ENCODE measurements around the gene QRFP.

The QRFP gene

DNA sequence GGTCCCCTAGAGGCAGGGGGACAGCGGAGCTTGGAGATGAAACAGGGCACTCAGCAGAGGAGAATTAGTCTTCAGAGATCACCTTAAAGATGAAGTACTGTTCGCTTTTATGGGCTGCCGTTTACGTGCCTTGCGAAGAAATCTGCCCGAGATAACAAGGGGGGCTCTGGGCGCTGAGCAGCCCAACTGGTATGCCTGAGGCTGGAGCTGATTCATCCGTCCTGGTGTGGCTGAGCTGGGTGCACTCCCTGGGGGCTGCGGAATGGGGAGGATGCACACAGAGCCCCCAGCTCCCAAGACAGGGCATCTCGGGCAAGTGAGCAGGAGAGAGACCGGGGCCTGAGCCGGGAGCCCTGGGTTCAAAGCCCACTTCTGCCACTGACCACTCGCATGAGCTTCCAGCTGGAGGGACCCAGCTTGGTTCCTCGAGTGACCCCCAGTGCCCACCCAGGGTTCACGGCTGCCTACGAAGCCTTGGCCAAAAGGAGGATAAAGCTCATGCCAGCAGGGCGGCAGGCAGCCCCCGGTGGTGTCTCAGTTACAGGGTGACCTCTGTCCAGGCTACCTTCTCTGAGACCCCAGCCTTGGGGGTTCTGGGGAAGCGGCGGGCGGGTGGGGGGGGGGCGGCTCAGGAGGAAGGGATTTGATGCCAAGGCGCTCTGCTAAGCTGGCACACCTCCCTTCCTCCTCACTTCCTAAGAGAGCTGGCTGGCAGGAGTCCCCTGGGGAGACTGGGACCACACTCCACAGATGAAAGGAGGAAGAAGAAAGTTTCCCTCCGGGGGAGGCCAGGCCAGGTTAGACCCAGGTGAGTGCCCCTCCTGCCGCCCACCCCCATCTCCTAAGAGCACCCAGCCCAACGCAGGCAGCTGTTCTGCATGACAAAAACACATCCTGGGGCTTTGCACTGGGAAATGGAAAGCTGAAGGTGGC lies 36.8 kb upstream of the QRFP start:
- DNase-seq, result no peak

DNA sequence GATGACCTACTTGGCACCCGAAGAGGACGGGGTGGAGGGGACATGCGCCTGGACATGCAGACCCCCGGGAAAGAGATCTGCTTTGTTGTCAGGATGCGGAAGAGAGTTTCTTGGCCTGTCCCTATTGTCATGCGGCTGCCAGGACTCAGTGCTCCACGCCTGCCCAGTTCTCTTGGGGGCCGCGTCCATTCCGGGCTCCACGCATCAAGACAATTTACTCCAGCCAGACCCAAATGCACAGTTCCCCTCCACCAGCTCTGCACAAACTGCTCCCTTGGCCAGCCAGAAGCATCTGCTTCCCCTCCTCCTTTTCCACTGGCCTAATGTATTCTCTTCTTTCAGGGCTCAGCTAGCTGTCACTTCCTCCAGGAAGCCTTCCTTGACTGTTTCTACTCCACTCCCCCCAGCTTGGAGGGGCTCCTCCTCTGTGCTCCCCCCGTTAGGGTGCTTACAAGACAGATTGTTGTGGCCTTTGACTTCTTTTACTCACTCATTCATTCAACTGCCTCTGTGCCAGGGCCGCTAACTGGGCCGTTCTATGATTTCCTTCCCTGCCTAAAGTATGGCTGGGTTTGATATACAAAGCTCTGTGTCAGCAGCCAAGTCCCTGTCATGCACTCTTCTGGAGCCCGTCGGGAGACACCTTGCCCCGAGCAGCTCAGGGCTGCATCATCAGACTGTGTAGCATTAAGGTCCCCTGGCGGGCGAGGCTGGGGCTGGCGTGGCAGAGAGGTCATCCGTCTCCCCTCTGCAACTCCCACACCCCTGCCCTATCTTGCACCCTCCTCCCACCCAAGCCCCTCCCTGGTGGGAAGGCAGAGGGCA lies 35.9 kb upstream of the QRFP start:
- DNase-seq, result no peak

DNA sequence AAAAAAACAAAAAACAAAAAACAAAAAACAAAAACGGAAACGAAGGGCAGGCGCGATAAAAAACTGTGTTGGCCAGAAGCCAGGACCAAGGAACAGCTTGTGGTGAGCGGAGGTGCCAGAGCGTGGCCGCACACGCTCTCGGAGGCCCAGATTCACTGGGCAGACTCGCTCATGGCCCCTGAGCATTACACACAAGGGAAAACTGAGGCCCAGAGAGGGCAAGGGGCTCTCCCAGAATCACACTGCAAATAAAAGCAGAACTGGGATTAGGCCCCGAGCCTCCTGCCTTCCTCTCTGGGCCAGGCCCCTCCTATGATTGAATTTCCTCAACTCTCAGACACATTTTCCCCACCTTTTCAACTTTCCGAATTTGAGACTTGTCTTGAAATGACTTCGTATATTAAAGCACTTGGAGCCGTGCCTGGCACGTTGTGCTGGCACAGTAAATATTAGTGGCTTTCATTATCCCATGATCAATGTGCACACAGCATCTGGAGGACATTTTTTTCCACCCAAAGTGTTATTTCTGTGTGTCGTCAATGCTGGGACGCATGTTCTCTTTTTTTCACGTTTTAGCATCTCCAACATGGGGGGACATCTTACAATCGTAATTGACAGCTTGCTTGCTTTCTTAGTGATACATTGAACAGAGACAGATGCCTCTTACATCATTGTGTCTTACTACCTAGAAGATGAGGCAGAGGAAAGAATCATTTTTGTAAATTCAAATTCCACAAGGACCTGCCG lies 35.1 kb upstream of the QRFP start:
- no peak for DNase-seq

DNA sequence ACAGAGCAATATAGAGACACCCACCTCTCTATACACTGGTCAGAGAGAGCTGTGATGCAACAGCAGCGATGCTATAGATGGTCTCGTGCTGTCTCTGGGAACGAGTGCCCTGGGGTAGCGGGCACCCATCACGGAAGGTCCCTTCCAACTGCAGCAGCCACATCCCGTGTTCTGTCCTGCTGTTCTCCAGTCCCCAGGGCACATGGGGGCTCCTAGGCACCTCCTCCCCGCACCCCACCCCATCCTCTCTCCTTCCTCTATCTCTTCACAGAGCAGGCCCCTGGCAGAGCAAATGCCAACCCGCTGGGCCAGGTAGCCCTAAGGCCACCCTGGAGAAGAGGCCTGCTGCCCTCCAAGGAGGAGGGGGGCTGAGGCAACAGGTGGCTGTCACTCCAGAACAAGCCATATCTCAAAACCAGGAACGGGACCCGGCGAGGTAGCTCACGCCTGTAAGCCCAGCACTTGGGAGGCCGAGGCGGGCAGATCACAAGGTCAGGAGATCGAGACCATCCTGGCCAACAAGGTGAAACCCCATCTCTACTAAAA lies 34.3 kb upstream of the QRFP start:
- DNase-seq, result no peak

DNA sequence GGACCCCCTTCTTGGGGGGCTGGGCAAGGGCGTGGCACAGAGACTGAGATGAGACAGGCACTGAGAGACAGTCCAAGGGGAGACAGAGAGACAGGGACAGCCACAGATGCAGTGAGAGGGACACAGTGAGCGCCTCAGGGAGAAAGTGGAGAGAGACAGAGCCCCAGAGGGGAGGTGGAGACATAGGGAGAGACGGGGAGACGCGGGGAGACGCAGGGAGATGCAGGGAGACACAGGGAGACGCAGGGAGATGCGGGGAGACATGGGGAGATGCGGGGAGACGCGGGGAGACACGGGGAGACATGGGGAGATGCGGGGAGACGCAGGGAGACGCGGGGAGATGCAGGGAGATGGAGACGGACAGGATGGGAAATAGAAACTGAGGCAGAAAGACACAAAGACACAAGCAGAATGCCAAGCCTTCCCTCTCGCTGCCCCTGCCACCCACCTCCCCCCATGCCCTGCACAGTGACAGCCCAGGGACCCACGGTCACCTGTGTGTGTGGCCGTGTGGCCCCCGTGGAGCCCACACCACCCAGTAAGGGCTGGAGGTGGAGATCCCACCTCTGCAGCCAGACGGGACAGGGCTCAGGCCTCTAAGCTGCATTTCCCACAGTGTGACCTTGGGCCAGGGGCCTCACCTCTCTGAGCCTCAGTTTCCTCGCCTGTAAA lies 33.7 kb upstream of the QRFP start:
- no peak for DNase-seq

DNA sequence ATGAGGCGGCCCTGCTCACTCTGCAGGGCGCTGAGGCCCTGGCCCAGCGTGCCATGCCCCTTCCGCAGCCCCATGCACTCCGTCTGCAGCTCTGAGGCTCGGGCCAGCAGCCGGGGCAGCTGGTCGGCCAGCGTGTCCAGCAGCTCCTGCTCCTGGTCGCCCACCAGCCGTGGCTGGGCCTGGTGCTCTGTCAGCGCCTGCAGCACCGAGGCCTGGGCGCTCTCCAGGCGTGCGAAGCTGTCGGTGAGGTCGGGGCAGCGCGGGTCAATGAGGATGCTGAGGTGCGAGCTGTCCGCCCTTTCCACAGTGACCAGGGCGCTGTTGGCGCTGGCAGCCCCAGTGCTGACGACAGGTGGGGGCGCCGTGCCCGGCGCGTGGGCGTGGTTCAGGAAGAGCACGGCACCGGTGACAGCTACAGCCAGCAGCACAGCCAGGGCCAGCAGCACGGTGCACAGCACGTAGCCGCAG lies 33.0 kb upstream of the QRFP start:
- no peak for DNase-seq

DNA sequence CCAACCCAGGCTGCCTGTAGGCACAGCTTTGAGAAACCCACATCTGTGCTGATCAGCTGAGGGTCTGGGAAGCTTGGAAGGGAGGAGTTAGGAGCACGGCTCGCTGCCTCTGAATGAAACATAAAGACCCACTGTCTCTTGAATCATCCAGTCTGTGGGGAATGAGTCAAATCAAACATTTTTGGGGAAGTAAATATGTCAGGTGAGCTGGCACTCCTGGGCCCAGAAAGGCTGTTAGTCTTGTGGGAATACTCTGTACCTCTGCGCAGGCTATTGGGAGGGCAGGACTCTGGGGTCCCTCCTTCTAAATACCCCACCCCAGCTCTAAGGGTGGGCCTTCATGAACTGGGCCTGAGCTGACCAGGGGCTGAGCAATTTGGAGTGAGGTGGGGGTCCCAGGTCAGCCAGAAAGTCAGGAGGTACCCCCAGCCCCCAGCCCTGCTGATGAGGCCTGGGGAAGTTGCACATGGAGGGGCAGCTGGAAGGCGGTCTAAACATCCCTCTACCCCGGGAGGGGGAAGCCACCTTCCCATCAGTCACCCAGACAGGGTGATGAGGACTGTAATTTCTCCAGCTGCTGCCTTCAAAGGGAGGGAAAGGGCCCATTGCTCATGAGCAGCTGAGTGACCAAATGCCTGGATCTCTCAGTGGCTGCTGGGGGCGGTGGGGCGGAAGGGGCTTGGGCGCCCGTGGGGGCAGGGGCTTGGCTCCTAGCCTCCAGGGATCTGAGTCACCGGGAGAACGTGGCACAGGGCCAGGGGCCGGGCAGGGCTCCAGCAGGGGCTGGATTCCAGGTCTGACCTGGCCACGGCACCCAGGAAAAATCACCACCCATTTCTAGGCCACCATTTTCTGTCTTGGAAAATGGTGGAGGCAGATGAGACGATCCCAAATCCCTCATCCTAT lies 31.6 kb upstream of the QRFP start:
- no peak for DNase-seq

DNA sequence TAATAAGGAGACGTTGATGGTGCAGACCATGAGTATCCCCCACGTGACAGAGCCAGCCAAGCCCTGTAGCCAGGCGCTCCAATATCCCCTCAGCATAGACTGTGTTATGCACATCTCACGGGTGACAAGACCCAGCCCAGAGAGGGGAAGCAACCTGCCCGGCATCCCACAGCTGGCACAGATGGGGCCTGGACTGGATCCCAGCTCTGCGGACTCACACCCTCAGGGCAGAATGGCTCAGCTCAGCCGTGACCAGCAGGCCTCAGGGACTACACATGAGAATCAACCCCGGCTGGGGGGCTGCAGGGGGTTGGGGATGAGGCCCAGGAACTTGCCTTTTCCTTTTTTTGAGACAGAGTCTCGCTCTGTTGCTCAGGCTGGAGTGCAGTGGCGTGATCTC lies 30.7 kb upstream of the QRFP start:
- DNase-seq, result no peak

DNA sequence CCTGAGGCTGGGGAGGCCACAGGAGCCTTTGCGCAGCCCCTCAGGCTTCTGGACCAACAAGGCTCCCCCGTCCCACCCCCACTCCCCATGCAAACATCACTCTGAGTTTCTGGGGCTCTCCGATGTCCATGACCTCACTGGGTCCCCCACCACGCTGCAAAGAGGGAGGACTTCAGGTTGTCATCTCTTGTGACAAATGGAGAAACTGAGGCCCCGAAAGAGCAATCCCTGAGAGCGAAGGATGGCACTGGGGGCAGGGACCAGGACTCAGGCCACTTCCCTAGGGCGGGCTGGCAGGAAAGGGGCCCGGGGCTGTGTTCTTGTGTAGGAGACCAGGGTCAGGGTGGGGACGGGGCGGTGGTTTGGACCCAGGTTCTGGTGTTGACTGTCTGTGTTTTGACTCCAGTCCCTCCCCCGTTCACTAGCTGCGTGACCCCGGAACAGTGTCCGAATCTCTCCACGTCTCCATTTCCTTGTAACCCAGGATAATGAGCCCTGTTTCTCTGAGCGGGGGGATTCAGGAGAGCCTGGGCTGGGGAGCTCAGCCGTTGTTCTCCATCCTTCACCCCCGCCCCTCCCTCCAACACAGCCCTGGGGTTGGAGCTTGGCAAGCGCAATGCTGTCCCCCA lies 28.6 kb upstream of the QRFP start:
- DNase-seq, result no peak

DNA sequence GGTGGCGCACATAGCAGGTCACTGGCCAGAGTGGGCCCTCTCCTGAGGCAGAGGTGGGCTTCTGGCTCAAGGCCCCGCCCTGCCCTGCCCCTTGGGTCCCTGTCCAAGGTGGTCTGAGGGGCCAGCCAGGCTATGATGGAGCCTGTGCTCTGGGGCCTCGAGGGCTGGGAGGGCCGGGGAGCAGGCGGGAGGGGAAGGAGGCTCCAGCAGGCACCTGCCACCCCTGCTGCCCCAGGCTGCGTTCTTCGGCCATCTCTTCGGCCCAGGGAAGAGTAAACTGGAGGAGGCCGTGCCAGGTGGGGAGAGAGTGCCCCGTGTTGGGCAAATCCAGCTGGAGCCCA lies 27.8 kb upstream of the QRFP start:
- no peak for DNase-seq

DNA sequence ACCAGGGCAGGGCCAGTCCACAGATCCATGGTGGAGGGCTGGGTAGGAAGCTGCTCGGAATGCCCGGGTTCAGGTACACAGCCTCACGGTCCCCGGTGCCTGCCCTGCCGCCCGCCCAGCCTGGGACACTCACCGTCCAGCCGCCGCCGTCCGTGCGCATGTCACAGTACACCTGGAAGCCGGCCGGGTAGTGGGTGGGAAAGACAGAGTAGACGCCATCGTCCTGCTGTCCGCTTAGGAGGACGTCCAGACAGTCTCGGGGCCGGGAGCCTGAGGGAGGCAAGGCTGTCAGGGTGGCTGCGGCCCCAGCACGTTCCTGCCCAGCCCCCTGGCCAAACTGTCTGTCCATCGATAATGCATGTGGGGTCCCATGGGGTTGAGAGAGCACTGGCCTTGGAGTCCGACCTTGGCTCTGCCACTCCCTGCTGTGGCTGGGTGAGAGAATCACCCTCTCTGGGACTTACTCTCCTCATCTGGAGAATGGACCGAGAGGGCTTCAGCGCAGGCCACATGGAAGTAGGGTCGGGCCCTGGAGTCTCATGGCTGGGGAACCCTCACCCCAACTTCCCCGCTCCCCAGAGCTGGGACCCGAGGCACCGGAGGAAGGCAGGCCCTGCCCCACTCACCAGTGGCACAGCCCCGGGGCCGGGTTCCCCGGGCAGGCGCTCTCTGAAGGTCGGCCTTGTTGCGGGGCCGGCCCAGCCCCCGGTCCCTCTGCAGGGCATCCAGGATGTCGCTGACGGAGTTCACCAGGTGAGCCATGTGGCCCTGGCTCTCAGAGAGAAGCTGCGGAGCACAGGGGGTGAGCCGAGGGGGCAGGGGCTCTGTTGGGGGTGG lies 27.2 kb upstream of the QRFP start:
- DNase-seq, result no peak

DNA sequence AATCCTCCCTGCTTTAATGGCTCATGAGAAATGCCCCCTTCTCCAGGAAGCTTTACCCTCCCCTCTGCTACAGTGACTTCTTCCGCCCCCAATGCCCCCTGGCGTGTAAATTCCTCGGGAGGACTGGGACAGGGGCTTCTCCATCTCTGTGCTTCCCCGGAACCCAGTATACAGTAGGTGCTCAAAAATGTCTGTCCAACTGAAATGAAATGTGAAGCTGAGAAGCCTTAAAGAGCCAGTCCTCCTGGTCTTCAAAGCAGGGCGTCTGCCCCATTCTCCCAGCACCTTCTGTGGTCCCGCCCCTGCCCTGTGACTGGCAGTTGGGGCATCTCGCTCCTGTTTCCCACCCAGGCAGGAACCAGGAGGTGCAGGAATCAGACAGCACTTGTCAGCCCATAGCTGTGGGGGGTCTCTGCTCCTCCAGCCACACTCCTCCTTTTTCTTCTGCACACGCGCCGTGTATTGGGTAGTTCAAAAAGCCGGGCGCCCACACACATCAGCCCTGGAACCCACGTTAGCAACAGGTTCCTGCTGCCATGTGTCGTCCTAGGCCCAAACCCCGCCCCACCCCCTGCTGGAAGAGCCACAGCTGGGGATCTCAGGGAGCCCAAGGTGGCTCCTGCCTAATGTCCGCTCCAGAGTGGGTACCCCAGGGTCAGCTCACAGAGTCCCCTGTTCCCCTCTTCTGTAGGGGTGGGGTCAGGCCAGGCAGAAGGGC lies 26.4 kb upstream of the QRFP start:
- DNase-seq, result no peak

DNA sequence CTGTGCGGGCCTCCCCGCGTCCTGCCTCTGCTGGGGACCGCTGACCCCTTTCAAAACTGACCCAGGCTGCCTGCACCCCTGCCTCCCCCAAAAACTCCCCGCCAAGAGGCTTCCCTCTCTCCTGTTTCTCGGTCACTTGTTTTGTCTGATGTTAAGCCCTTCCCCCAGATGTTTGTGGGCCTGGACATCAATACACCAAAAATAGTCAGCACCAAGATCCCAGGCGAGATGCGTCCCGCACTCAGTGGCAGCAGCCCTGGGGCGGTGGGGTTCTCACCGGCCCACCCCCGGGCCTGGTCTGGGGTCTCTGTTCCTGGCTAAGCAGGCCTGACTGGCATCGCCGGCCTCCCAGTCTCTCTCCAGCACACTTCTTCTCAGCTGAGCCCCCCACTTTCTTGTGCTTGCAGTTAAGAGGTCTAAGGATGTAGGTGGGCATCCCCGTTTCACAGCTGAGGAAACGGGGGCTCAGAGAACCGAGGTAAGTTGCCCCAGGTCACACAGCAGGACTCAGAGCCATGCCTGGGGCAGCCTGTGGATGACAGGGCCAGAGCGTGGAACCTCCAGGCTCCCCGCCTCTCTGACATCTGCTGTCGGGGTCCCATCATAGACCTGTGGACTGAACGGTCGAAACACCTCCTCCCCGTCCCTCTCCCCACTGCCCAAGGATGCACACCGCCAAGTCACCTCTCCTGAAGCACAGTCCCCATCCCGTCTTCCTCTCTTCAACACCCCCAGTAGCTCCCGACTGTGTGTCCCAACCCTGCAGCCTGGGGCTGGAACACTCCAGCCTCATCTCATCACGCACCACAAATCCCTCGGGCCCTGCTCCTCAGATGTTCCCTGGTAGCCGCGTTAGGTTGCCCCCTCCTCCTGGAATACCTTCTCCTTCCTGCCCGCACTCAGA lies 25.6 kb upstream of the QRFP start:
- DNase-seq, result no peak

DNA sequence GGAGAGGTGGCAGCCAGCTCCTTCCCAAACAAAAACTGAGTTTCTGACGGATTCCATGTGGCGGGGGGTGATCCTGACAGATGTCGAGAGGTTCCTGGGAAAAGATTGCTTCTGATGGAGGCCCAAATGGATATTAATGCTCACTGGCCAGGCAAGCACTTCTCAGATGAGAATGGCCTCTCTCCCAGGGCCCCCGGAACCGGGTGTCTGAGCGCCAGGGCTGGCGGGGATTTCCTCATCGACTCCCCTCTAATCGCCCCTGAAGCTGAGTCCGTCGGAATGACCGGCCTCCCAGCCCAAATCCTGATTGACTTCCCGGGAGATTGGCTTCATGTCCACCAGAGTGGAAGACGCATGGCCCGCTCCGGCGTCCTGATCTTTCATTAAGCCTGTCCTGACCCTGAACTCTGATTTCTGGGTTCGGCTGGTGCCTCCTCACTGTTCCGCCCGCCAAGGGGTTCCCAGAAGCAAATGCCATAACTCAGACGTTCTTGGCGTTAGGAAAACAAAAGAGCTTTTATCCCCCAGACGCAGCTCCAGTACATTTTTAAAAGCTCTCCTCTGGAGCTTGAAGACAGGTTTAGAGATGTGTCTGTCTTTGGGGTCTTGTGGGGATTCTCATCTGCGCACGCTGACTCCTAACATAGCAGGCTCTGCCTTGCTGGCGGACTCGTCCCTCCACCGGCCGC lies 24.8 kb upstream of the QRFP start:
- no peak for DNase-seq

DNA sequence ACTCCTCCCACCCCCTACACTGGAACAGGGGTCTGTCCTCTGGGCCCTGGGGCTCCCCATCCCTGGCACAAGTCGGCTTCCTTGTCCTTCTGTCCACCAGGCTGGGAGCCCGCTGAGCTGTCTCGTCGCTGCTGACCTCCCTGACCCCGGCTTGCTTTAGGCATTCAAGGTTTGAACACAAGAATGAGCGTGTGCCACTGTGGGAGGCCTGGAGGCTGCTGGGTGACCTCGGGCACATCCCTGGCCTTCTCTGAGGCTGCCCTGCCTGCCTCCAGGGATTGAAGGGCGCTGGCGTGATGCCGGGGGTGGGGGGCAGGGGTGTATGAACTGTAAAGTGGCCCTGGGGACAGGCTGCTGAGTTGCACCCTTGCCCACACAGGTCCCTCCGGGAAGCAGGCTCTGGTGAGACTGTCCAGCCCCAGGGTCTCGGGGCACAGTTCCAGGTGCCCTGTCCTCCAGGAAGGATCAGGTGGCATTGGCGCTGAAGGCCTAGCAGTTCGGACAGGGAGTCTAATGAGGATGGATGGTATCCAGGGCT lies 24.2 kb upstream of the QRFP start:
- DNase-seq, result no peak

DNA sequence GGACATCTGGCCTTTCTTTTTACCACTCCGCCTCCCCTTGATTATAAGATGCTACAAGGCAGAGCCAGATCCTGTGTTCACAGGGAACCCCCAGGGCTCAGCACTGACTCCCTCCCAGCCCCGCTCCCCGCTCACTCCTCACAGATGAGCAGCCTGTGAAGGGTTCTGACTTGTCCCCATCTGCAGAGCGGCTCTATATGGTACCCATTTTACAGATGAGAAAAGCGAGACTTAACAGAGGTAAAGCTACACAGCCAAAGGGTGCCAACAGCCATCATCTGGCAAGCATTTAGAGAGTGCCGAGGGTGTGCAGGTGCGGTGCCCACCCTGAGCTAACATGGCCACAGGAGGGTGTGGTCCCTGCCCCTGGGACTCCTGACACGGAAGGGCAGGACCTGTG lies 23.6 kb upstream of the QRFP start:
- no peak for DNase-seq

DNA sequence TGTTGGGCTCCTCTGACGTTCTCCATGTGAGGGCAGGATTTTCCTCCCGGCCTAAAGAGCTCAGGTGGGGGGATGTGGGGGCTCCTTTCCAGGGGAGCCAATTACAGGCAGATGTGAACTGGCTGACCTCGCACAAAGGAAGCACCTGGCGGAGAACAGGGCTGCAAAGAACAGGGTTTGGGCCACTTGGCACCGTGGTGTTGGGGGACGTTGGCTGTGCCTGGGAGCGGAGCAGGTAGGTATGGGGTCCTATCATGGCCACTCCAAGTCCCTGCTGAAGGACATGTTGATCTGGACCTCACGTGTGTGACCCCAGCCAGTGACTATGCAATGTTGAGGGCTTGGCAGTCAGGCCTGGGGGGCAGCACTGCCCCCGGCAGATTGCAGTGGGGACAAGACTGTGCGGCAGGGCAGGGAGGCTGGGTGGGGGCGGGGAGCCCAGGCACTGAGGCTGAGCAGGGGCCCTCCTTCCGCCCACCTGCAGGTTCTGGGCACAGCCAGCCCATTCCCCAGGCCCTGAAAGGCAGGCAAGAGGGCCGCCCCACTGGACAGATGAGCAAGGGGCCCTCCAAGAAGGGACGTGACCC lies 23.0 kb upstream of the QRFP start:
- DNase-seq, result no peak
